Measurements from ENCODE around the gene PRELP. TPM values are rescaled to one million over a fixed set of nuclear protein-coding genes. Genes with fewer than 3 reads are reported as not detected.
A peak's percentile ranks its signal among the peaks of the same experiment; 100 is the strongest.

PRELP gene
- total RNA-seq, 4 donors from 2014 or later = 67.3 to 115 (median 83.2) TPM

- TF ChIP-seq, protein P1, sequence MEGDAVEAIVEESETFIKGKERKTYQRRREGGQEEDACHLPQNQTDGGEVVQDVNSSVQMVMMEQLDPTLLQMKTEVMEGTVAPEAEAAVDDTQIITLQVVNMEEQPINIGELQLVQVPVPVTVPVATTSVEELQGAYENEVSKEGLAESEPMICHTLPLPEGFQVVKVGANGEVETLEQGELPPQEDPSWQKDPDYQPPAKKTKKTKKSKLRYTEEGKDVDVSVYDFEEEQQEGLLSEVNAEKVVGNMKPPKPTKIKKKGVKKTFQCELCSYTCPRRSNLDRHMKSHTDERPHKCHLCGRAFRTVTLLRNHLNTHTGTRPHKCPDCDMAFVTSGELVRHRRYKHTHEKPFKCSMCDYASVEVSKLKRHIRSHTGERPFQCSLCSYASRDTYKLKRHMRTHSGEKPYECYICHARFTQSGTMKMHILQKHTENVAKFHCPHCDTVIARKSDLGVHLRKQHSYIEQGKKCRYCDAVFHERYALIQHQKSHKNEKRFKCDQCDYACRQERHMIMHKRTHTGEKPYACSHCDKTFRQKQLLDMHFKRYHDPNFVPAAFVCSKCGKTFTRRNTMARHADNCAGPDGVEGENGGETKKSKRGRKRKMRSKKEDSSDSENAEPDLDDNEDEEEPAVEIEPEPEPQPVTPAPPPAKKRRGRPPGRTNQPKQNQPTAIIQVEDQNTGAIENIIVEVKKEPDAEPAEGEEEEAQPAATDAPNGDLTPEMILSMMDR (IDR thresholded peaks at IDR 0.05) = no peak
- no peak for ATAC-seq (ENCODE audit: low FRiP score)
- no peak for DNase-seq (ENCODE audit: low spot score)
These were observed 20.2 kb downstream of the PRELP start for GRCh38 chr1:203495845-203496244.

DNA sequence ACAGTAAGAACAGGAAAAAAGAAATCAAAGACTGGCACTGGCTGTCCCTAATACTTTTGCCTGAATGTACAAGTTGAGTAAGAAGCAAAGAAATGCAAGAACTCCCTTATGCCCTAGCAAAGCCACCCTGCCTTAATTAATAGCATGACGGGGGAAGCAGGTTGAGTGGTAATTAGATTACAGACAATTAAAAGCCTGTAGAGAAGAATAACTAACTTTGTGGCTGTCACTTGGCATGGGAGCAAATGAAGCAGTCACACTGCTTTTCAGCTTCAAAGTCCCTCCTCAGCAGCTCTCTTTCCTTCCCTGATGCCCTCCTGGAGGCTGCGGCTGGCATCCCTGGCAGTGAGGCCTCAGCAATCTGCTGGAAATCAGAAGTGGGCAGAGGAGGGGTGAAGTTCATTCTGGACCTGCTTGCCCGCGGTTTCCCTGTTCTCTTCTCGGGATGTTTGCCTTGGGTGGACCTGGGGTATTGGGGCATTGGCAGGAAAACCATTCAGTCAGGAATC lies 21.7 kb downstream of the PRELP start:
- TF ChIP-seq, protein P1 (IDR thresholded peaks at IDR 0.05) = no peak
- DNase-seq (ENCODE audit: low spot score) = no peak
- no peak for ATAC-seq (ENCODE audit: low FRiP score)

DNA sequence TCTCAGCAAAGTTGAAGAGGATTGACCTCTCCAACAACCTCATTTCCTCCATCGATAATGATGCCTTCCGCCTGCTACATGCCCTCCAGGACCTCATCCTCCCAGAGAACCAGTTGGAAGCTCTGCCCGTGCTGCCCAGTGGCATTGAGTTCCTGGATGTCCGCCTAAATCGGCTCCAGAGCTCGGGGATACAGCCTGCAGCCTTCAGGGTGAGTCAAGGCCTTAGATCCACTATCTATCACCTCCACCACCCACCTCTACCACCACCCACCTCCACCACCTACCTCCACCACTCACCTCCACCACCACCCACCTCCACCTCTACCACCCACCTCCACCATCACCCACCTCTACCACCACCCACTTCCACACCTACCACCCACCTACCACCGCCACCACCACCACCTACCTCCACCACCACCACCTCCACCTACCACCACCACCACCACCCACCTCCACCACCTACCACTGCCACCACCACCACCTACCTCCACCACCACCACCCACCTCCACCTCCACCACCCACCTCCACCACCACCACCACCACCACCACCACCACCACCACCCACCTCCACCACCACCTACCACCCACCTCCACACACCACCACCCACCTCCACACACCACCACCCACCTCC lies 24.2 kb downstream of the PRELP start:
- DNase-seq (ENCODE audit: low spot score) = no peak
- TF ChIP-seq, protein P1 (IDR thresholded peaks at IDR 0.05) = no peak

DNA sequence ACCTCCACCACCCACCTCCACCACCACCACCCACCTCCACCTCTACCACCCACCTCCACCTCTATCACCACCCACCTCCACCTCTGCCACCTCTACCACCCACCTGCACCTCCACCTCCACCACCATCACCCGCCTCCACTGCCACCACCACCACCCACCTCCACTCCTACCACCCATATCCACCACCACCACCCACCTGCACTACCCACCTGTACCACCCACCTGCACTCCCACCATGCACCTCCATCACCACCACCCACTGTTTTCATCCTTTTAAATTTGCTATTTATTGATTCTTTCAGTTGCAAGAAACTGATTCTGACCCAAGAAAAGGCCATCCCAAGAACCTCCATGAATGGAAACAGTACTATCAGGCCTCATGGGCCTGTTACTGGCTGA lies 24.7 kb downstream of the PRELP start:
- TF ChIP-seq, protein P1 (IDR thresholded peaks at IDR 0.05) = no peak
- ATAC-seq (ENCODE audit: low FRiP score) (no peak), DNase-seq (ENCODE audit: low spot score) (no peak)

More for the DNA sequence above, 24.2 kb downstream of the PRELP start:
- ATAC-seq (ENCODE audit: low FRiP score) = no peak

- ATAC-seq (ENCODE audit: low FRiP score) (no peak), DNase-seq (ENCODE audit: low spot score) (no peak)
- TF ChIP-seq, protein P1 (IDR thresholded peaks at IDR 0.05) = no peak
These were observed 28.2 kb downstream of the PRELP start for GRCh38 chr1:203503836-203504235.

DNA sequence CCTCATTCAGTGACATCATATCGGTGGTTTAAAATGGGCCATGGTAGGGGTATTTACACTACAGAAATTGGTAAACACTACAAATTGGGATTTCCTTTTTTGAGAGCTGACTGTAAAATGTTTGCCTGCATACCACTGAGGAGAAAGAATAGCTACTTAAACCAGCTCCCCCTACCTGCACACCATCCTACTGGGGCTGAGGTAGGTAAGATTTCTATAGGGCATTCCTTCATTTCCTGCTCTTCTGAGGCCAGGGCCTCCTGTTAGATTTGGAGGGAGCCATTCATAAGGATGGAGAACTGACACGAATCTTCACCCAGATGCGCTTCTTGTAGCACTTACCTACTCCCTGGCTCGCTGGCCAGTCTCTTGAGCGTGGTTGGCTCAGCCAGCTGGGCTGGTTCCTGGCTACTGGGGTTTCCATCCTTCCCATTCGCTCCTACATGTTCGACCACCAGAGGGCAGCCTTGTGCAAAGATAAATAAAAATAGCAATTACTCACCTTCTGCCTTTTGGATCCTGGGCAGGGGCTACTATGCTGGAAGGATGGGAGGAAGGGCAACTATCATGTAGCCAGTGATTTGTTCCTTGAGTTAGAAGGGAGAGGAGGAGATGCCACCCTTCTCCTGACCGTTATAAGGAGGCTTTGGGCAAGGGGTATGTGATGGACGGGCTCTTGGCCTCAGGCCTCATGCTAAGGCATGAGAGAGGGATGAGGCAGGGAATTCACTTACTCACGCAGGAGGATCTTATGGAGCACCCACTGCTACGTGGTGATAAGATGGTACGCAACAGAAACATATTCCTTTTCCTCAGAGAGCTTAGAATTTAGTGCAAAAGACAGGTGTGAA lies 29.0 kb downstream of the PRELP start:
- ATAC-seq (ENCODE audit: low FRiP score) = peak; percentile 55

More for the DNA sequence above, 29.0 kb downstream of the PRELP start:
- DNase-seq (ENCODE audit: low spot score) = peak; percentile 99
- TF ChIP-seq, protein P1 (IDR thresholded peaks at IDR 0.05) = peak in 1 of 3 donors; percentile 26

All from omental fat pad (tissue), 4 donors.